Duodenal mucosa (tissue), 2 donors: Measurements from ENCODE around the gene ZDHHC19.

Experiments used
- H3K27ac ChIP-seq: one replicate; pipeline ENCODE4 v1.7.0; 2013; ENCODE audit warnings: low read depth, low read length
- H3K27me3 ChIP-seq, 2 donors: one replicate each; pipeline ENCODE4 v1.7.0; 2013; ENCODE audit warnings: low read length in 2 of 2, control low read depth in 1 of 2; ENCODE audit not compliant: insufficient read depth in 2 of 2, control insufficient read depth in 1 of 2
- H3K36me3 ChIP-seq, 2 donors: one replicate each; pipeline ENCODE4 v1.7.0; 2013; ENCODE audit warnings: low read length in 2 of 2, control low read depth in 1 of 2; ENCODE audit not compliant: insufficient read depth in 2 of 2, control insufficient read depth in 1 of 2
- H3K4me1 ChIP-seq, 2 donors: one replicate each; pipeline ENCODE4 v1.7.0; 2013; ENCODE audit warnings: low read length in 2 of 2, control low read depth in 1 of 2; ENCODE audit not compliant: insufficient read depth in 2 of 2, control insufficient read depth in 1 of 2
- H3K4me3 ChIP-seq, 2 donors: one replicate each; pipeline ENCODE4 v1.7.0; 2013; ENCODE audit warnings: low read length in 2 of 2, low read depth in 1 of 2
- H3K9ac ChIP-seq, 2 donors: one replicate each; pipeline ENCODE4 v1.7.0; 2013; ENCODE audit warnings: low read length in 2 of 2, low read depth in 1 of 2
- H3K9me3 ChIP-seq, 2 donors: one replicate each; pipeline ENCODE4 v1.7.0; 2013; ENCODE audit warnings: low read length in 2 of 2, control low read depth in 1 of 2; ENCODE audit not compliant: control insufficient read depth in 1 of 2

ZDHHC19 gene

GRCh38 chr3:196202516-196202970, 8.7 kb downstream of the ZDHHC19 start:
- Histone ChIP-seq H3K36me3 (no peaks in the 10 kb centered on the region), H3K9me3 (no peaks in the 10 kb centered on the region), H3K9ac (no peak overlapping the region), H3K27me3 (no peaks in the 10 kb centered on the region), H3K4me3 (peak overlapping the region in 1 of 2 donors; percentile 37), H3K27ac (no peak overlapping the region), H3K4me1 (peaks cover 0 to 9% of the 10 kb centered on the region in 2 donors)

- H3K36me3 ChIP-seq = no peaks in the 10 kb centered on the region
- H3K9me3 ChIP-seq = no peaks in the 10 kb centered on the region
- no peak overlapping the region for H3K9ac ChIP-seq
- H3K4me1 ChIP-seq = peaks cover 25 to 30% of the 10 kb centered on the region in 2 donors
- H3K4me3 ChIP-seq = no peak overlapping the region
- H3K27me3 ChIP-seq = no peaks in the 10 kb centered on the region
- no peak overlapping the region for H3K27ac ChIP-seq
These were observed 12.1 kb downstream of the ZDHHC19 start for GRCh38 chr3:196198771-196199753.

GRCh38 chr3:196198081-196198675, 13.0 kb downstream of the ZDHHC19 start:
- Histone ChIP-seq H3K9me3 (no peaks in the 10 kb centered on the region), H3K36me3 (no peaks in the 10 kb centered on the region), H3K9ac (no peak overlapping the region), H3K27ac (no peak overlapping the region), H3K4me1 (peaks cover 33 to 34% of the 10 kb centered on the region in 2 donors), H3K27me3 (no peaks in the 10 kb centered on the region), H3K4me3 (no peak overlapping the region)

GRCh38 chr3:196197524-196197923, 13.7 kb downstream of the ZDHHC19 start:
- no peaks in the 10 kb centered on the region for H3K36me3 ChIP-seq

GRCh38 chr3:196195664-196196265, 15.4 kb downstream of the ZDHHC19 start:
- peaks cover 47 to 51% of the 10 kb centered on the region in 2 donors for H3K4me1 ChIP-seq
- no peak overlapping the region for H3K27ac ChIP-seq
- no peak overlapping the region for H3K4me3 ChIP-seq
- H3K9me3 ChIP-seq = no peaks in the 10 kb centered on the region
- H3K27me3 ChIP-seq = no peaks in the 10 kb centered on the region
- no peaks in the 10 kb centered on the region for H3K36me3 ChIP-seq
- peak overlapping the region in 1 of 2 donors; percentile 32 for H3K9ac ChIP-seq

More at GRCh38 chr3:196197524-196197923, 13.7 kb downstream of the ZDHHC19 start:
- H3K4me1 ChIP-seq = peaks cover 40% of the 10 kb centered on the region in 2 donors
- H3K27me3 ChIP-seq = no peaks in the 10 kb centered on the region
- no peak overlapping the region for H3K9ac ChIP-seq
- H3K9me3 ChIP-seq = no peaks in the 10 kb centered on the region
- no peak overlapping the region for H3K4me3 ChIP-seq
- no peak overlapping the region for H3K27ac ChIP-seq

- Histone ChIP-seq H3K4me1 (peaks cover 47 to 51% of the 10 kb centered on the region in 2 donors), H3K36me3 (no peaks in the 10 kb centered on the region), H3K9ac (peak overlapping the region in 1 of 2 donors; percentile 60), H3K9me3 (no peaks in the 10 kb centered on the region), H3K27ac (peak overlapping the region; percentile 17), H3K4me3 (peak overlapping the region in 1 of 2 donors; percentile 31), H3K27me3 (no peaks in the 10 kb centered on the region)
These were observed 16.7 kb downstream of the ZDHHC19 start for GRCh38 chr3:196194542-196194915.

GRCh38 chr3:196193736-196194541, 17.3 kb downstream of the ZDHHC19 start:
- Histone ChIP-seq H3K27me3 (no peaks in the 10 kb centered on the region), H3K36me3 (no peaks in the 10 kb centered on the region), H3K4me1 (peaks cover 49 to 51% of the 10 kb centered on the region in 2 donors), H3K9ac (peak overlapping the region; percentile 54 to 60), H3K27ac (peak overlapping the region; percentile 79), H3K9me3 (no peaks in the 10 kb centered on the region), H3K4me3 (peak overlapping the region in 1 of 2 donors; percentile 31)

GRCh38 chr3:196193133-196193735, 18.0 kb downstream of the ZDHHC19 start:
- Histone ChIP-seq H3K4me1 (peaks cover 50 to 51% of the 10 kb centered on the region in 2 donors), H3K9ac (peak overlapping the region; percentile 48 to 54), H3K27me3 (no peaks in the 10 kb centered on the region), H3K4me3 (peak overlapping the region in 1 of 2 donors; percentile 30), H3K36me3 (no peaks in the 10 kb centered on the region), H3K27ac (peak overlapping the region; percentile 79), H3K9me3 (no peaks in the 10 kb centered on the region)

GRCh38 chr3:196192524-196193051, 18.6 kb downstream of the ZDHHC19 start:
- Histone ChIP-seq H3K36me3 (no peaks in the 10 kb centered on the region), H3K27ac (peak overlapping the region; percentile 79), H3K9me3 (no peaks in the 10 kb centered on the region), H3K27me3 (no peaks in the 10 kb centered on the region), H3K4me3 (peak overlapping the region in 1 of 2 donors; percentile 0), H3K4me1 (peaks cover 50 to 51% of the 10 kb centered on the region in 2 donors), H3K9ac (peak overlapping the region; percentile 45 to 54)
